GM18861 (cell line): ENCODE data around the gene DUOX1.

ENCODE experiments used
- ATAC-seq: cut with Tn5 transposase; IDR thresholded peaks from one replicate; pipeline ENCODE4 v1.9.1; 2021; ENCODE audit not compliant: unreplicated experiment

The DUOX1 gene

GRCh38 chr15:45185903-45186770 lies 56.3 kb downstream of the DUOX1 start:
- ATAC-seq: no peak

- no peak for ATAC-seq
These were observed 57.2 kb downstream of the DUOX1 start for GRCh38 chr15:45186771-45187577.

- no peak for ATAC-seq
These were observed 57.7 kb downstream of the DUOX1 start for GRCh38 chr15:45187578-45187893.

GRCh38 chr15:45187894-45188830 lies 58.4 kb downstream of the DUOX1 start, which contains the start of gene SHF:
TSS of gene SHF (minus strand) at chr15:45187966. CDS start at chr15:45187951, 15 bp downstream.
- no peak for ATAC-seq

- no peak for ATAC-seq
These were observed 67.7 kb downstream of the DUOX1 start for GRCh38 chr15:45197512-45197911.

- peak; percentile 53 for ATAC-seq
These were observed 68.7 kb downstream of the DUOX1 start for GRCh38 chr15:45198337-45199135.

- ATAC-seq: peak; percentile 5
These were observed 69.5 kb downstream of the DUOX1 start for GRCh38 chr15:45199136-45199810.

GRCh38 chr15:45200001-45200798 lies 70.4 kb downstream of the DUOX1 start:
- ATAC-seq: peak; percentile 43

- ATAC-seq: no peak
These were observed 71.2 kb downstream of the DUOX1 start for GRCh38 chr15:45200799-45201556.

GRCh38 chr15:45201557-45201859 lies 71.7 kb downstream of the DUOX1 start:
- no peak for ATAC-seq

- ATAC-seq: no peak
These were observed 72.1 kb downstream of the DUOX1 start for GRCh38 chr15:45201869-45202268.

GRCh38 chr15:45203182-45203581 lies 73.4 kb downstream of the DUOX1 start:
- ATAC-seq: no peak

GRCh38 chr15:45205192-45205591 lies 75.4 kb downstream of the DUOX1 start:
- ATAC-seq: no peak

- ATAC-seq: no peak
These were observed 82.7 kb downstream of the DUOX1 start for GRCh38 chr15:45212493-45212892.
